ENCODE data around the gene SH3RF1. TPM values are rescaled to one million over a fixed set of nuclear protein-coding genes. Genes with fewer than 3 reads are reported as not detected.

Gene SH3RF1
- total RNA-seq, 2 donors from 2014 or later, result 37.6 to 68.8 TPM

DNA sequence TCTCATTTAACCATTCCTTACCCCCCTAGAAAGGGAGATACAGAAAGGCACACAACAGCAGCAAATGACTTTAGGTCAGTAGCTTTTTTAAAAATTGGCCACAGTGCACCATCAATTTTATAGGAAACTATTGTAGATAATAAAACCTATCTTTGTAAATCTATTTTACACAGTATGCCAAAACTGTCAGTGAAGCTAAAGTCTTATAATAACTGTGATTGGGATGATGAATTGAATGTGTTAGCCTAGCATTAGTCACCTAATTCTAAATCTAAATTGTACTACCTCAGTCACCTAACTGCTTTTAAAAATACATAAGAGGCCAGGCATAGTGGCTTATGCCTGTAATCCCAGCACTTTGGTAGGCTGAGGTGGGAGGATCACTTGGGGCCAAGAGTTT lies 44.2 kb downstream of the SH3RF1 start:
- Mint-ChIP-seq H3K4me1 (no peaks in the 10 kb centered on the region), H3K27me3 (ENCODE audit: insufficient read depth) (no peaks in the 10 kb centered on the region)

DNA sequence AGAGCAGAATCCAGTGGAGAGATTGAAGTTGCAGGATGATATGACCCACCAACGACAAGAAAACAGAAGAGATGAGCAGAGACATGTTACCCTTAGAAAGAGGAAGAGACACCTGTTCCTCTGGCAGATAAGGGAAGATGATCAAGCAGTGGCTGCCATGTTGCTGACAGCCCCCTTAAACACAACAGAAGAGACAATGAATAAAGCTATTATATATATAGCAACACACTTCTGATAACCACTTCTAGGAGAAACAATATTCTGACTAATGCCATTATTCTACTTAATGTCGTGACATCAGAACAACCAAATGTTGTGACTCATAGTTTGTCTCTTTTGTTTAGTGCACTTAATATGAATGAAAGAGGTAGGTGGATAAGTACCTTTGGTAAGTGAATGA lies 44.9 kb downstream of the SH3RF1 start:
- WGBS, 2 experiments (ENCODE audit: insufficient coverage in 1 of 2, insufficient read length in 1 of 2), result 50 to 71% methylated on average over 1 to 2 of the region's 2 CpGs
- no peak overlapping the region for H3K4me3 ChIP-seq (ENCODE audit: low read length)
- Mint-ChIP-seq H3K9me3 (peaks cover 6% of the 10 kb centered on the region), H3K27me3 (ENCODE audit: insufficient read depth) (no peaks in the 10 kb centered on the region), H3K36me3 (ENCODE audit: low read depth) (peaks cover 18% of the 10 kb centered on the region), H3K4me3 (no peak overlapping the region), H3K4me1 (no peaks in the 10 kb centered on the region), H3K27ac (no peak overlapping the region)
- H3K4me1 ChIP-seq (ENCODE audit: control insufficient read depth, insufficient read depth, low read length), result no peaks in the 10 kb centered on the region
- H3K9ac ChIP-seq (ENCODE audit: extremely low read depth, low read length, poor library complexity, severe bottlenecking), result no peak overlapping the region
- H3K9me3 ChIP-seq (ENCODE audit: control insufficient read depth, low read length), result no peaks in the 10 kb centered on the region
- H3K36me3 ChIP-seq (ENCODE audit: control insufficient read depth, insufficient read depth, low read length), result peaks cover 63% of the 10 kb centered on the region
- DNase-seq, result no peak
- no peak overlapping the region for H3K27ac ChIP-seq (ENCODE audit: low read depth, low read length)
- H3K27me3 ChIP-seq (ENCODE audit: control insufficient read depth, insufficient read depth, low read length, poor library complexity, severe bottlenecking), result no peaks in the 10 kb centered on the region
- TF ChIP-seq, protein P1, sequence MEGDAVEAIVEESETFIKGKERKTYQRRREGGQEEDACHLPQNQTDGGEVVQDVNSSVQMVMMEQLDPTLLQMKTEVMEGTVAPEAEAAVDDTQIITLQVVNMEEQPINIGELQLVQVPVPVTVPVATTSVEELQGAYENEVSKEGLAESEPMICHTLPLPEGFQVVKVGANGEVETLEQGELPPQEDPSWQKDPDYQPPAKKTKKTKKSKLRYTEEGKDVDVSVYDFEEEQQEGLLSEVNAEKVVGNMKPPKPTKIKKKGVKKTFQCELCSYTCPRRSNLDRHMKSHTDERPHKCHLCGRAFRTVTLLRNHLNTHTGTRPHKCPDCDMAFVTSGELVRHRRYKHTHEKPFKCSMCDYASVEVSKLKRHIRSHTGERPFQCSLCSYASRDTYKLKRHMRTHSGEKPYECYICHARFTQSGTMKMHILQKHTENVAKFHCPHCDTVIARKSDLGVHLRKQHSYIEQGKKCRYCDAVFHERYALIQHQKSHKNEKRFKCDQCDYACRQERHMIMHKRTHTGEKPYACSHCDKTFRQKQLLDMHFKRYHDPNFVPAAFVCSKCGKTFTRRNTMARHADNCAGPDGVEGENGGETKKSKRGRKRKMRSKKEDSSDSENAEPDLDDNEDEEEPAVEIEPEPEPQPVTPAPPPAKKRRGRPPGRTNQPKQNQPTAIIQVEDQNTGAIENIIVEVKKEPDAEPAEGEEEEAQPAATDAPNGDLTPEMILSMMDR (conservative IDR thresholded peaks at IDR 0.05), result no peak

More for the DNA sequence above, 44.2 kb downstream of the SH3RF1 start:
- Mint-ChIP-seq H3K27ac (no peak overlapping the region), H3K9me3 (peaks cover 6% of the 10 kb centered on the region), H3K36me3 (ENCODE audit: low read depth) (peaks cover 19% of the 10 kb centered on the region), H3K4me3 (no peak overlapping the region)
- Histone ChIP-seq H3K9me3 (ENCODE audit: control insufficient read depth, low read length) (no peaks in the 10 kb centered on the region), H3K27ac (ENCODE audit: low read depth, low read length) (no peak overlapping the region), H3K27me3 (ENCODE audit: control insufficient read depth, insufficient read depth, low read length, poor library complexity, severe bottlenecking) (no peaks in the 10 kb centered on the region), H3K9ac (ENCODE audit: extremely low read depth, low read length, poor library complexity, severe bottlenecking) (no peak overlapping the region), H3K4me1 (ENCODE audit: control insufficient read depth, insufficient read depth, low read length) (no peaks in the 10 kb centered on the region), H3K4me3 (ENCODE audit: low read length) (no peak overlapping the region), H3K36me3 (ENCODE audit: control insufficient read depth, insufficient read depth, low read length) (peaks cover 56% of the 10 kb centered on the region)
- TF ChIP-seq, protein P1 (conservative IDR thresholded peaks at IDR 0.05), result no peak
- DNase-seq, result no peak

DNA sequence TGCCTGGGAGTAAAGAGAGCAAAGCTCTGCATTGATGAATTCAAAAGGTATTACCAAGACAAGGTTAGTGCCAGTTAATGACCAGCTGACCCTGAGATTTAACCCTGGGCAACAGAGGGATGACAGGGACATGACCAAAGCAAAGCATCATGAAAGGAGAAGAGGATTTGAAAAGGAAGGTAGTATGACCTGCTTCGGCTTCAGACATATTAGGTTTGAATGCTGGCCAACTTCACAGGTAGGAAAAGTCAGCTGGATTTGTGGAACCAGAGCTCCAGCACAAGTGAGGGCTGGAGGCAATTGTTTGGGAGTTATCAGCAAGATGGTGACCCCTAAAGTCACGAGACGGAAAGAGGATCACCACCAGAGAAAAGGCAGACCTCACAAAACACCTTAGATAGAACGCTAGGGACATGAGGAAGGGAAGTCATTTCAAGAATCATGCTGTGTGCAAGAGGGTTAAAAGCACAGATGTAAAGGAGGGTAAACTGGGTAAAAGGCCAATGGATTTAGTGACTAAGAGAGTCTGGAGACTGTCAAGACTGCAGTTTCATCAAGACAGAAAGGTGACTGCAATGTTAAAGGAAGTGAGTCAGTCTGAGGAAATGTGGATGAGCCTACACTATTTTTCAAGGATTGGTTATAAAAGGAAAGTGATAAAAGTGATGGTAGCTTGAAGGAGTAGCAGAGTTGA lies 45.6 kb downstream of the SH3RF1 start:
- Mint-ChIP-seq H3K27ac (no peak overlapping the region), H3K9me3 (peaks cover 6% of the 10 kb centered on the region), H3K27me3 (ENCODE audit: insufficient read depth) (no peaks in the 10 kb centered on the region), H3K36me3 (ENCODE audit: low read depth) (peaks cover 18% of the 10 kb centered on the region), H3K4me3 (no peak overlapping the region), H3K4me1 (peaks cover 2% of the 10 kb centered on the region)
- TF ChIP-seq, protein P1 (conservative IDR thresholded peaks at IDR 0.05), result no peak
- no peak overlapping the region for H3K9ac ChIP-seq (ENCODE audit: extremely low read depth, low read length, poor library complexity, severe bottlenecking)
- no peaks in the 10 kb centered on the region for H3K9me3 ChIP-seq (ENCODE audit: control insufficient read depth, low read length)
- no peaks in the 10 kb centered on the region for H3K4me1 ChIP-seq (ENCODE audit: control insufficient read depth, insufficient read depth, low read length)
- H3K27me3 ChIP-seq (ENCODE audit: control insufficient read depth, insufficient read depth, low read length, poor library complexity, severe bottlenecking), result no peaks in the 10 kb centered on the region
- peaks cover 67% of the 10 kb centered on the region for H3K36me3 ChIP-seq (ENCODE audit: control insufficient read depth, insufficient read depth, low read length)
- H3K27ac ChIP-seq (ENCODE audit: low read depth, low read length), result no peak overlapping the region
- H3K4me3 ChIP-seq (ENCODE audit: low read length), result no peak overlapping the region
- WGBS, 2 experiments (ENCODE audit: insufficient coverage in 1 of 2, insufficient read length in 1 of 2), result 99 to 100% methylated on average over 3 to 4 of the region's 4 CpGs
- DNase-seq, result no peak

All from endodermal cell (in vitro differentiated cells).